ENCODE results near the gene GCKR. TPM values are rescaled to one million over a fixed set of nuclear protein-coding genes. Genes with fewer than 3 reads are reported as not detected.

The GCKR gene
- polyA plus RNA-seq, 1 of the 3 experiments (the other 2 are of a cell fraction) = 0.18 TPM

- CTCF ChIA-PET = interaction anchor here (1.4 to 2.2 kb wide), 2 partner anchors 12 to 176 kb away, joined by 5 to 9 read pairs; partner anchors contain the start of gene FNDC4
- POLR2A ChIA-PET = no interaction called here
- Histone ChIP-seq H3K4me2 (no peak overlapping the region), H2AFZ (ENCODE audit: low read depth) (no peak overlapping the region), H4K20me1 (ENCODE audit: insufficient read depth) (no peaks in the 10 kb centered on the region), H3K79me2 (ENCODE audit: insufficient read depth) (no peaks in the 10 kb centered on the region), H3K36me3 (replicated peaks in 1 of 2; ENCODE audit: control insufficient read depth in 1 of 2, insufficient read depth in 2 of 2, low read length in 1 of 2) (no peaks in the 10 kb centered on the region), H3K9me3 (no peaks in the 10 kb centered on the region), H3K9ac (no peak overlapping the region), H3K4me3 (ENCODE audit: low read depth in 2 of 2, low read length in 1 of 2) (no peak overlapping the region), H3K27me3 (ENCODE audit: insufficient read depth) (no peaks in the 10 kb centered on the region), H3K27ac (ENCODE audit: low read depth in 2 of 2, low read length in 1 of 2) (no peak overlapping the region), H3K4me1 (ENCODE audit: control insufficient read depth in 1 of 2, insufficient read depth in 2 of 2, low read depth in 1 of 2, low read length in 1 of 2) (peaks cover 0 to 4% of the 10 kb centered on the region in 2 experiments; a peak in 1 of 4 replicates), H3F3A (replicated peaks; ENCODE audit: insufficient read depth) (peaks cover 5% of the 10 kb centered on the region), H3K9me2 (no peaks in the 10 kb centered on the region)
- no peak for DNase-seq
- 39% methylated on average over 4 of the region's 4 CpGs for WGBS (ENCODE audit: low lambda C conversion rate)
- TF ChIP-seq MXI1 (IDR thresholded peaks at IDR 0.05; ENCODE audit: low read depth, low read length) (no peak), EP300 (IDR thresholded peaks at IDR 0.05; ENCODE audit: borderline replicate concordance in 1 of 2, low read depth in 1 of 2, low read length in 1 of 2) (no peak), TEAD4 (IDR thresholded peaks at IDR 0.05; ENCODE audit: borderline replicate concordance, insufficient read depth) (no peak), POLR2AphosphoS5 (IDR thresholded peaks at IDR 0.05; ENCODE audit: low read depth, low read length) (no peak), RAD21 (IDR thresholded peaks at IDR 0.05; ENCODE audit: low read length) (no peak), FOXM1 (IDR thresholded peaks at IDR 0.05; ENCODE audit: low read depth) (no peak), RFX5 (IDR thresholded peaks at IDR 0.05; ENCODE audit: low read length) (no peak), CHD2 (IDR thresholded peaks at IDR 0.05; ENCODE audit: low read length, partially characterized antibody) (no peak), GABPA (IDR thresholded peaks at IDR 0.05; ENCODE audit: low read depth) (no peak), FOSL2 (IDR thresholded peaks at IDR 0.05; ENCODE audit: borderline replicate concordance, low read depth) (no peak), TCF12 (IDR thresholded peaks at IDR 0.05) (no peak)
- TF ChIP-seq, protein P1, sequence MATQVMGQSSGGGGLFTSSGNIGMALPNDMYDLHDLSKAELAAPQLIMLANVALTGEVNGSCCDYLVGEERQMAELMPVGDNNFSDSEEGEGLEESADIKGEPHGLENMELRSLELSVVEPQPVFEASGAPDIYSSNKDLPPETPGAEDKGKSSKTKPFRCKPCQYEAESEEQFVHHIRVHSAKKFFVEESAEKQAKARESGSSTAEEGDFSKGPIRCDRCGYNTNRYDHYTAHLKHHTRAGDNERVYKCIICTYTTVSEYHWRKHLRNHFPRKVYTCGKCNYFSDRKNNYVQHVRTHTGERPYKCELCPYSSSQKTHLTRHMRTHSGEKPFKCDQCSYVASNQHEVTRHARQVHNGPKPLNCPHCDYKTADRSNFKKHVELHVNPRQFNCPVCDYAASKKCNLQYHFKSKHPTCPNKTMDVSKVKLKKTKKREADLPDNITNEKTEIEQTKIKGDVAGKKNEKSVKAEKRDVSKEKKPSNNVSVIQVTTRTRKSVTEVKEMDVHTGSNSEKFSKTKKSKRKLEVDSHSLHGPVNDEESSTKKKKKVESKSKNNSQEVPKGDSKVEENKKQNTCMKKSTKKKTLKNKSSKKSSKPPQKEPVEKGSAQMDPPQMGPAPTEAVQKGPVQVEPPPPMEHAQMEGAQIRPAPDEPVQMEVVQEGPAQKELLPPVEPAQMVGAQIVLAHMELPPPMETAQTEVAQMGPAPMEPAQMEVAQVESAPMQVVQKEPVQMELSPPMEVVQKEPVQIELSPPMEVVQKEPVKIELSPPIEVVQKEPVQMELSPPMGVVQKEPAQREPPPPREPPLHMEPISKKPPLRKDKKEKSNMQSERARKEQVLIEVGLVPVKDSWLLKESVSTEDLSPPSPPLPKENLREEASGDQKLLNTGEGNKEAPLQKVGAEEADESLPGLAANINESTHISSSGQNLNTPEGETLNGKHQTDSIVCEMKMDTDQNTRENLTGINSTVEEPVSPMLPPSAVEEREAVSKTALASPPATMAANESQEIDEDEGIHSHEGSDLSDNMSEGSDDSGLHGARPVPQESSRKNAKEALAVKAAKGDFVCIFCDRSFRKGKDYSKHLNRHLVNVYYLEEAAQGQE (IDR thresholded peaks at IDR 0.05; ENCODE audit: low read depth, low read length) = no peak
- TF ChIP-seq, protein P2, sequence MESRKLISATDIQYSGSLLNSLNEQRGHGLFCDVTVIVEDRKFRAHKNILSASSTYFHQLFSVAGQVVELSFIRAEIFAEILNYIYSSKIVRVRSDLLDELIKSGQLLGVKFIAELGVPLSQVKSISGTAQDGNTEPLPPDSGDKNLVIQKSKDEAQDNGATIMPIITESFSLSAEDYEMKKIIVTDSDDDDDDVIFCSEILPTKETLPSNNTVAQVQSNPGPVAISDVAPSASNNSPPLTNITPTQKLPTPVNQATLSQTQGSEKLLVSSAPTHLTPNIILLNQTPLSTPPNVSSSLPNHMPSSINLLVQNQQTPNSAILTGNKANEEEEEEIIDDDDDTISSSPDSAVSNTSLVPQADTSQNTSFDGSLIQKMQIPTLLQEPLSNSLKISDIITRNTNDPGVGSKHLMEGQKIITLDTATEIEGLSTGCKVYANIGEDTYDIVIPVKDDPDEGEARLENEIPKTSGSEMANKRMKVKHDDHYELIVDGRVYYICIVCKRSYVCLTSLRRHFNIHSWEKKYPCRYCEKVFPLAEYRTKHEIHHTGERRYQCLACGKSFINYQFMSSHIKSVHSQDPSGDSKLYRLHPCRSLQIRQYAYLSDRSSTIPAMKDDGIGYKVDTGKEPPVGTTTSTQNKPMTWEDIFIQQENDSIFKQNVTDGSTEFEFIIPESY (IDR thresholded peaks at IDR 0.05; ENCODE audit: borderline replicate concordance, low read depth) = no peak
Observed at GRCh38 chr2:27507293-27507692, 10.7 kb downstream of the GCKR start.
